GM19395 (cell line): ENCODE measurements around the gene PLEKHM3.
A peak's percentile ranks its signal among the peaks of the same experiment; 100 is the strongest.
"Not testable (repeated sequence)": the region's sequence is repeated elsewhere in the genome, so short reads cannot be mapped to it uniquely, and the experiment has no call there.

ENCODE experiments used
- ATAC-seq: cut with Tn5 transposase; IDR thresholded peaks from one replicate; pipeline ENCODE4 v1.9.1; 2021; ENCODE audit warnings: mild to moderate bottlenecking, moderate library complexity; ENCODE audit not compliant: unreplicated experiment

The PLEKHM3 gene

DNA sequence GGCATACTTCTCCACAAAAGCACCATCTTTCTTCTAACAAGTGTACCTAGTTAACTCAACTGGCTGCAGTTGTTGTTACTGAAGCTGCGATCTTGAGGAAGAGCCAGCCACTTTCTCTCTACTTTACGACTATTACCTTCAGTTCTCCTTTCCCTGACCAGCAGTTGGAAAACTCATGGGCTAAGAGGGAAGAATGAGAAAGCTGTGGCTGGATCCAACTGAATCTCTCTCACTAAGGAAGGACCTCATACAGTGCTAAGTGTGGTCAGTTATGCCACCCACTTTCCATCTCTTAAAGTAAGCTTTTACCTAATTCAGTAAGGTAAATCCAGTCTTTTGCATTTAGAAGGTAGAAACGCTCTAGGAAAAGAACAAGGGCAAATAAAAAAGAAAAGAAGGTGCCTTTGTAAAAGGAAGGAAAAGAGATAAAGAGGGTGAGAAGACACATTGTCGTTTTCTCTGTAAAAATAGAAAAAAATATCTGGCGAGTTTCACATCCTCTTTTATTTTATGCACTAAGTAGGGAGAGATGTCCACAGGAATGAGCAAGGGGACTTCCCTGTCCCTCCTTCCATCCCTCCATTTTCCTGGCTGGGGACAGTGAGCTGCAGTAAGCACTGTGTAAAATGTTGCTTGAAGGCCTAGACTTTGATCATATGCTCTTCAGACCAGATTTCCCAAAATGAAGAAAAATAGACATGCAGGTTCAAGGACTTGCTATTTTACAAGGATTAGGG lies 73.4 kb downstream of the PLEKHM3 start:
- ATAC-seq = peak; percentile 60

DNA sequence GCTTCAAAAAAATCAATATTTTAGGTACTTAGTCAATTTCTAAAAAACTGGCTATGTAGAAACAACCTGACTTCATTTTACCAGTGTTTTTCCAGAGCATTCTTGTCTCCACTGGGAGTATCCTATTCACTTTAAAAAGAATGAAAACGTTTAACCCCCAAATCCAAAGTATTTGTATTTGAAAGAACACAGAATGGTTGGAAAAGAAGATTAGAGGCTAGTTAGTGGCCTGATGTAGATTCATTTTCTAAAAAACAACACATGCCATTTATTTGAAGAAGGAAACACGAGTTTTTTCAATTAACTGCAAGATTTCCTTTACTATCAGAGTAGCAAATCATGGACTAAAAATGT lies 74.6 kb downstream of the PLEKHM3 start:
- no peak for ATAC-seq

DNA sequence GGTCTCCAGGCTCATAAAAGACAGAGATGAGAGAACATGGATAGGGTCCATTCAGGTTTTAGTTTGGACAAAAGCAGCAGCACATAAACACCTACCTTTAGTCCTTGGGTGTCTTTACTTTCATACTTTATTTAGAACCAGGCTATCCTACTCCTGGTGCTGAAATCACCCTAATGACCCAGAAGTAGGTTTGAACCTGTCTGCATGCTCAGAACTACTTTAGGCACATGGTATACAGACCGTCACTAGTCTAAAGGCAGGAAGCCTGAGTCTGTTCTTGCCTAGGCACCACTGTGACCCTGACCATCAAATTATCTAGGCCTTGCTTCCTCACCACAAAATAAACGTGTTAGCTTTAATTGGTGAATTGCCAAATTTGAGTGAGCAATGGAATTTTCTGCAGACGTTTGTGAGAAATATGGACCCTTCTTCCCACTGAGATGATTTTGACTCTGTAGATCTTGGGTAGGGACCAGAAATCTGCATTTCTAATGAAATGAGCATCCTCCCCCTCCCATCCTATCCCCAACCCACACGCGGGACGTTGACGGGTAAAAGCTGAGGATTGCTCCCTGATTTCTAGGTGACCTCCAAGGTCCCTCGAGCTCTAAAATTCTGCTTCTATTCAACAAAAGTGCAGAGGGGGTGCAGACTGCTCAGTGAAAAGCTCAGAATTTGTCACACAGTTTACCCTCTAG lies 75.1 kb downstream of the PLEKHM3 start:
- no peak for ATAC-seq

- ATAC-seq = not testable (repeated sequence)
These were observed 76.1 kb downstream of the PLEKHM3 start for GRCh38 chr2:207949245-207949644.

- no peak for ATAC-seq
These were observed 80.2 kb downstream of the PLEKHM3 start for GRCh38 chr2:207944979-207945600.

DNA sequence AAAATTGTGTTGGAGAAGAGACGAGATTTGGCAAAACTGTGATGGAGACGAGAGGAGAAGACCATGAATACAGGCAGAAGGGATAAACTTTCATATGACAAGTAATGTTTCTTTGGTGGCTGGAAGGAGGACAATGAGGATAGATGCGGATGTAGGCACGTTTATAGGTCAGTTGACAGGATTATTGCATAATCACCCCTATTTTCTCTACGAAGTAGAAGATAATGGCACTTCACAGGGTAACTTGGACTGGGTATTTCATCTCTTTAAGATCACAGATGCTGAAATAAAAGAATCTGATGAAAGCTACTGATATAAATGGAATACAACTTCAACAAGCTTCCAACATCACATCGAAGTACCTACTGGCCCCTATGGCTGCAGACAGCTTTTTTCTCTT lies 81.0 kb downstream of the PLEKHM3 start:
- ATAC-seq = no peak

- no peak for ATAC-seq
These were observed 85.8 kb downstream of the PLEKHM3 start for GRCh38 chr2:207939342-207940108.

GRCh38 chr2:207938886-207939285 lies 86.4 kb downstream of the PLEKHM3 start:
- no peak for ATAC-seq

DNA sequence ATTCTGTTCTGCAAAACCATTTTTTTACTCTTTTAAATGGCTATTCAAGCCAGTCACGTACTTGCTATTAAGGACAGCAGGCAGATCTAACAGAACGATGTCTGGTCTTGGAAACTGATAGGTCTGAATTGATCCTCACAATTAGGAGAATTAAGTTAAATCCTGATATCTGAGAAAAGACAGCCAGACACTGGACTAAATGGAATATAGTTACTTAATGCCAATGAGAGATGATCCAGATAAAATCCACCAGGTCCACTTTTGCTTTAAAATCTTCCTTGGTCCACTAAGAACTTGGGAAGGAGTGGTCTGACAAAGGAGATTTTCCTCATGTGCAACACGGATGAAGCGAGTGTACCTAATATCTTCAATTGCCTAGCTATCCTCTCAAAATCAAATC lies 86.9 kb downstream of the PLEKHM3 start:
- ATAC-seq = no peak

- no peak for ATAC-seq
These were observed 87.5 kb downstream of the PLEKHM3 start for GRCh38 chr2:207937823-207938222.

DNA sequence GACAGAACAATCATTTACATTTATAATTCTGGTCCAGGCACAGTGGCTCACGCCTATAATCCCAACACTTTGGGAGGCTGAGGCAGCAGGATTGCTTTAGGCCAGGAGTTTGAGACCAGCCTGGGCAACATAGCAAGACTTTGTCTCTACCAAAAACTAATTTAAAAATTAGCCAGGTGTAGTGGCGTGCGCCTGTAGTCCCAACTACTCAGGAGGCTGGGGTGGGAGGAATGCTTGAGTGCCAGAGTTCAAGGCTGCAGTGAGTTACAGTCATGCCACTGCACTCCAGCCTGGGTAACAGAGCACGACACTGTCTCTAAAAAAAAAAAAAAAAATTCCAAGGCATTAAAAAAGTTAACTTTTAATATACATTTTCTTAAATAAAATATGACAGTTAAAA lies 88.1 kb downstream of the PLEKHM3 start:
- no peak for ATAC-seq

DNA sequence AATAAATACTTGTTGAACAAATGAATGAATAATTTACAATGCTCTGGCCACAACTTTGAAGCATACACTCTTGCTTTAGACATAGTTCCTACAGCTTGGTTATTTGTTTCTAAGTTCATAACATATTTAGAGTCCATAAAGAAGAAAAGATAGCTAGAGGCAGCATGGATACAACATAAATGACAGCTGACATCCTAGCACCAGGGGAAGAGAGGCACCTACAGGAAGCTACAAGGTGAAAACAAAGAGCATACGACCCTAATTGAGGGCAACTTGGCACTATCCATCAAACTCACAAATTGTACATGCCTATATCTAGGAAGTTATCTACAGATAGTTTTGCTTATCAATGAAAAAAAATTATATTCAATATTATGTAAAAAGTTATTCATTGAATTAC lies 88.9 kb downstream of the PLEKHM3 start:
- no peak for ATAC-seq

DNA sequence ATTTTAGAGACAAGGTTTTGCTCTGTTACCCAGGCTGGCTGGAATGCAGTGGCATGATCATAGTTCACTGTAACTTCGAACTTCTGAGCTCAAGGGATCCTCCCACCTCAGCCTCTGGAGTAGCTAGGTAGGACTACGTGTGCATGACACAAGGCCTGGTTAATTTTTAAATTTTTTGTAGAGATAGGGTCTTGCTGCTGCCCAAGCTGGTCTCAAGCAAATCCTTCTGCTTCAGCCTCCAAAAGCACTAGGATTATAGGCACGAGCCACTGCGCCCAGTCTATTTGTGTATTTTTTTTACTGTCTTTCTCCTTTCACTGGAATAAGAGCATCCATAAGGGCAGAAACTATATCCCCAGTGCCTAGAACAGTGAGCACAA lies 89.3 kb downstream of the PLEKHM3 start:
- no peak for ATAC-seq

DNA sequence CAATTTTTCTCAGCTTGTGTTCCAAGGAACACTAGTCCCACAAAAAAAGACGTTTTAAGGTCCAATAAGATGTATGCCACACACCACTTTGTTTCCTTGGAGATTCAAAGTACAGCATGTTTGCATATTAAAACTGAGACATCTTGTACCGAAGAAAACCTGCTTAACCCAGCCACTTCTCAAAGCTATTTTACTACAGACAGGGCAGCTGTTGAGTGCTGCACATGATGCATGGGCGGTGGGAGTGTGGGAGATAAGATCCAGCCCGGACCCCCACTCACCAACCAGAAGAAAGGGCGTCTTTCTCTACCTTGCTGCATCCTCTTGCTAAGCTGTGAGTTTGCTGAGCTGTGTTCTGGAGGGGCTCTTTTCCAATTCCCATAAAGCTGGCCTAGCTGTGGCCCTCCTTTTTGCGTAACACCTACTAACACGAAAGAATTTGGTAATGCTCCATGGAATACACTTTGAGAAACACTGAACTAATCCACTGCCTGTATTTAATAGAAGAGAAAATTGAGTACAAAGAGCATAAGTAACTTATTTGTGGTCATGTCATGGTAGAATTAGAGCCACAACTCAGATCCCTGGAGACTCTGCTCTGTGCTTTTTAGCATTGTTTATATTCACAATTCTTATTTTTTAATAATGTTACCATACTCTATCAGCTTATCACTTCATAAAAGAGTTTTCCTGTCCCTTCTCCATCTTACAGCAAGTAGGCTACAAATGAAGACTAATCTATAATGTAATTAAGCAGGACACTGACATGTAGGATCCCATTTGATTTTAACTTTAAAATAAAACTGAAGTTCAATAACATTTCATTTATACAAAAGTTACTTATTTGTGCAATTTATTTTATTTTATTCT lies 90.0 kb downstream of the PLEKHM3 start:
- ATAC-seq = no peak

GRCh38 chr2:207934720-207935119 lies 90.6 kb downstream of the PLEKHM3 start:
- no peak for ATAC-seq

DNA sequence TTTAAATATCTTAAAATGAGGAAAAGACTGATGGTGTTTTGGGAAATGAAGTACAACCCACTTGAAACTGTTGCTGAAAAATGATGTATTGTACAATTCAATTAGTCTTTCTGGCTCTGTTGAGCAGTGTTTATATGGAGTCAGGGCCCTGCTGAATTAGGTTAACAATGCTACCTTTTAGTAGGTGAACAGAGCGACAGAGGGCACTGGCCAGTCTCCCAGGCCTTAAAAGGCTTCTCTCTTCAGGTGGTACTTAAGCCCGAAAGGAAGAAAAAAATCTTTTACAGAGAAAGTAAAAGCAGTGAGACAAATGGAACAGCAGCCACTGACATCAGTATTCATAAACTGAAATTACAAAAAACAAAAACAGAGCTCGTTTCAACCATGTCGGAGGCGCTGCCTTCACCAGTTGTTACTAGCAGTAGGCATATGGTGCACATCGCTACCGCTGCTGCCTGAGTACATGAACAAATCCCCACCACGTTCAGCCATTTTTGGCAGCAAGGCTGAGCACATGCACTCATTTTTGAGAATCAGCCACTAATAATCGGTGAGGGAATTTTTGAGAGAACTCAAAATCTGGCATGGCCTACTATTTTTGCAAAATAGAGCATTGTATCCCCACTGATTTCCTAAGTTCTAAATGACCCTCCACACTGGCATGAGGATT lies 91.8 kb downstream of the PLEKHM3 start:
- ATAC-seq = no peak

- no peak for ATAC-seq
These were observed 93.2 kb downstream of the PLEKHM3 start for GRCh38 chr2:207932106-207932505.

DNA sequence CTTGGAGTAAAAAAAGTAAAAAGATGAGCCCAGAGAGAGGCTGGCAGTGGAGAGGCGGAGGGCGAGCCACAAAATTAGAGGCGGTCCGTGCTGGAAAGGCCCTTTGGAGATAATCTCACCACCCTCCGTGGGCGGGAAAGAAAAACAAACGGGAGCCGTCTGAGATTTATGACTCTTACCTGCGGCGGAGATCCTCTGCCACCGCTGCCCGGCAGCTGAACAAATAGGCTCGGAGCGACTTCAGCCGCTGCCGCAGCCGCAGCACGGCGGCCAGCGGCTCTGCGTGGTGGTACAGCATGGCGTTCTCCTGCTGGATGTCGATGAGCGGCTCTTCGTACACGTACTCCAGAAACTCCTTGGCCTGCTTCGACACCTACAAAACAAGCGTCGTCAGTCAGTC lies 94.6 kb downstream of the PLEKHM3 start:
- ATAC-seq = no peak

DNA sequence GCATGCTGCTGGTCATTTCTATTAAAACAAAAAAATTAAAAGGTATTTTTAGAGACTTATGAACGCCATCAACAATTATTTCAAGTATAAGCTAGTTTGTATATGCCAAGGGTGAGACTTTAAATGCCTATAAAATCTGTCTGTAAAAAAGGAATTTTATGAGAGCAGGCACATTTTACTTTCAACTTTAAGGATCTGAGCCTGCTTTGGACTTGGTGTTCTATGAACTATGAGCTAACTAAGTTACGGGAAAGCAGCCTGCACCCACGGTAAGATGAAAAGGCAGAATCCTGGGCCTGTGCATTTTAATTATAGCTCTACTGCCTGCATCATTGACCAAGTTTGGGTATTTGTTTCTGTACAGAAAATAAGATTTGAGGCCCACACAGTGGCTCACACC lies 95.4 kb downstream of the PLEKHM3 start:
- ATAC-seq = no peak

DNA sequence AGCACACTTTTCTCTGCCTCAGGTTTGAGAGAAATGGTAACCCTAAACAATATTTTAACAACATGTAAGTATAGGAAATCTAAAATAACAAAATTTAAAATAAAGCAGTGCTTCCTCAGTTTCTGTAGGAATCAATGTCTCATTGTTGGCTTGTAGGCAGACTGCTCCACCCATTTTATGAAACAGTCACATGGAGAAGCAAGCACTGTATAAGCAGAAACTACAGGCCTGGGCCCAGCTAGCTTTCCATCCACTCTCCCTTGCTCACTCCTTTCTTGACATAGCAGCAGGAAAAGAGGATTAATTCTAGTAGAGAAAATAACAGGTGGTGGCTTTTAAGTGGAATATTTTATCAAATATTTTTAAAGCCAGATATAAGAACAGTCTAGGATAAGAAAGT lies 97.2 kb downstream of the PLEKHM3 start:
- no peak for ATAC-seq
